Measurements from ENCODE around the gene SLC13A3. TPM values are rescaled to one million over a fixed set of nuclear protein-coding genes. Genes with fewer than 3 reads are reported as not detected.

The SLC13A3 gene
- polyA plus RNA-seq, 2 of the 4 experiments (the other 2 are of a cell fraction) = 0.19 TPM; not detected in 1

GRCh38 chr20:46619445-46619844 is 31.8 kb downstream of the SLC13A3 start:
- no peak overlapping the region for H3K27ac ChIP-seq
- no peak for ATAC-seq
- 27% methylated on average over 2 of the region's 2 CpGs for WGBS (ENCODE audit: missing lambda C conversion rate)
- DNase-seq (ENCODE audit: low read depth in 1 of 2, low spot score in 1 of 2) = no peak
- TF ChIP-seq PBX3 (IDR thresholded peaks at IDR 0.05) = no peak
- H3K4me2 ChIP-seq = no peak overlapping the region
- no peak for FAIRE-seq
- no peak overlapping the region for H3K4me3 ChIP-seq
- POLR2A ChIA-PET = no interaction called here
- no peaks in the 10 kb centered on the region for H3K4me1 ChIP-seq
- H3K9me3 ChIP-seq = peaks cover 7% of the 10 kb centered on the region; the same call in 2 of the 3 replicates
- CTCF ChIA-PET = interaction anchor here (1.3 kb wide), 2 partner anchors 8 to 28 kb away, joined by 3 to 4 read pairs; no protein-coding TSS in a partner anchor

- TF ChIP-seq CBX2 (IDR thresholded peaks at IDR 0.05; ENCODE audit: borderline replicate concordance, low read depth) = no peak
- TF ChIP-seq CBX8 (IDR thresholded peaks at IDR 0.05) = no peak
- no peak for TF ChIP-seq KDM1A (IDR thresholded peaks at IDR 0.05; ENCODE audit: low read depth)
- TF ChIP-seq FOSL2 (IDR thresholded peaks at IDR 0.05) = no peak
- no peak for TF ChIP-seq FOSL2 (CRISPR knock-in tag; IDR thresholded peaks at IDR 0.05)
- no peak for TF ChIP-seq PBX3 (IDR thresholded peaks at IDR 0.05)
- no peak for TF ChIP-seq HES2 (IDR thresholded peaks at IDR 0.05)
- no peak for TF ChIP-seq HEYL (CRISPR knock-in tag; IDR thresholded peaks at IDR 0.05)
- no peak for TF ChIP-seq SREBF2 (IDR thresholded peaks at IDR 0.05)
- no peak for TF ChIP-seq SMC3 (IDR thresholded peaks at IDR 0.05)
- TF ChIP-seq ZC3H11A (IDR thresholded peaks at IDR 0.05) = no peak
- no peak for TF ChIP-seq HDAC2 (IDR thresholded peaks at IDR 0.05)
- TF ChIP-seq NFE2L2 (conservative IDR thresholded peaks at IDR 0.05; ENCODE audit: low read length) = no peak
- no peak for TF ChIP-seq RNF2 (IDR thresholded peaks at IDR 0.05; ENCODE audit: borderline replicate concordance, low read depth)
- no peak for TF ChIP-seq RCOR1 (IDR thresholded peaks at IDR 0.05; ENCODE audit: low read depth, low read length)
- TF ChIP-seq NPAS2 (CRISPR knock-in tag; IDR thresholded peaks at IDR 0.05; ENCODE audit: borderline replicate concordance) = no peak
- no peak for TF ChIP-seq HOXB5 (CRISPR knock-in tag; IDR thresholded peaks at IDR 0.05)
- TF ChIP-seq NR3C1 (IDR thresholded peaks at IDR 0.05) = no peak
- TF ChIP-seq MAX (IDR thresholded peaks at IDR 0.05) = no peak
- TF ChIP-seq FOXS1 (CRISPR knock-in tag; IDR thresholded peaks at IDR 0.05) = no peak
- no peak overlapping the region for H3K4me2 ChIP-seq
- POLR2A ChIA-PET = no interaction called here
- CTCF ChIA-PET = interaction anchor here (1.3 kb wide), 2 partner anchors 9 to 29 kb away, joined by 3 to 4 read pairs; no protein-coding TSS in a partner anchor
- WGBS (ENCODE audit: missing lambda C conversion rate) = 30% methylated on average over 7 of the region's 7 CpGs
- H3K27ac ChIP-seq = no peak overlapping the region
- FAIRE-seq = no peak
- no peak for DNase-seq (ENCODE audit: low read depth in 1 of 2, low spot score in 1 of 2)
- H3K9me3 ChIP-seq = no peaks in the 10 kb centered on the region
- no peaks in the 10 kb centered on the region for H3K4me1 ChIP-seq
- no peak overlapping the region for H3K4me3 ChIP-seq
- no peak for ATAC-seq
These were observed 32.8 kb downstream of the SLC13A3 start for GRCh38 chr20:46618316-46619100.

GRCh38 chr20:46614503-46614902 is 36.8 kb downstream of the SLC13A3 start:
- DNase-seq (ENCODE audit: low read depth in 1 of 2, low spot score in 1 of 2) = no peak
- Histone ChIP-seq H3K4me1 (no peaks in the 10 kb centered on the region), H3K4me3 (no peak overlapping the region), H3K9me3 (peaks cover 12% of the 10 kb centered on the region; the same call in 2 of the 3 replicates), H3K27ac (no peak overlapping the region), H3K4me2 (no peak overlapping the region)
- ChIA-PET POLR2A (no interaction called here), CTCF (interaction anchor here (1.4 kb wide), 1 partner anchor 17 kb away, joined by 3 read pairs; no protein-coding TSS in a partner anchor)
- TF ChIP-seq ZC3H11A (IDR thresholded peaks at IDR 0.05) (no peak), PBX3 (IDR thresholded peaks at IDR 0.05) (no peak), KDM5A (IDR thresholded peaks at IDR 0.05) (no peak), CEBPB (IDR thresholded peaks at IDR 0.05) (no peak), HDAC2 (IDR thresholded peaks at IDR 0.05) (no peak), ELK1 (IDR thresholded peaks at IDR 0.05; ENCODE audit: low read depth, low read length) (no peak), RAD21 (conservative IDR thresholded peaks at IDR 0.05 in 1 of 2, IDR thresholded peaks at IDR 0.05 in 1 of 2) (no peak), KDM1A (IDR thresholded peaks at IDR 0.05; ENCODE audit: low read depth) (no peak), ESRRA (IDR thresholded peaks at IDR 0.05; ENCODE audit: borderline replicate concordance, low read length) (no peak)
- 100% methylated on average over 1 of the region's 1 CpG for WGBS (ENCODE audit: missing lambda C conversion rate)
- no peak for ATAC-seq
- FAIRE-seq = no peak
